GM12878 (cell line): ENCODE results near the gene UBXN4. TPM values are rescaled to one million over a fixed set of nuclear protein-coding genes. Genes with fewer than 3 reads are reported as not detected.

Experiments used
- ATAC-seq: fragments of 200-7000 bp; cut with Tn5 transposase; 3 replicates; pipeline ENCODE4 v1.9.1; 2020; ENCODE audit warnings: mild to moderate bottlenecking, moderate library complexity
- BruUV-seq: library from RNA; stranded (reverse); fragments of 400-500 nt; replicated peaks from 2 replicates; lab custom pipeline; 2021; lab: Mats Ljungman, UMichigan
- CTCF ChIA-PET: fragments of 300-600 bp; sonication (Branson Sonifier 250); formaldehyde crosslinking; extraction: SDS; loops from one replicate; lab custom pipeline; 2021; ENCODE audit warnings: inconsistent platforms; lab: Yijun Ruan, JAX
- POLR2A ChIA-PET: fragments of 350-600 bp; formaldehyde crosslinking; extraction: SDS; loops from one replicate; lab custom pipeline; 2021; ENCODE audit warnings: inconsistent platforms; lab: Charles Lee
- RAD21 ChIA-PET: fragments of 300-600 bp; sonication (Branson Sonifier 250); formaldehyde crosslinking; loops from one replicate; lab custom pipeline; 2023; ENCODE audit warnings: antibody characterized with exemption; ENCODE audit not compliant: unreplicated experiment; lab: Charles Lee
- SMC1A ChIA-PET: fragments of 300-600 bp; sonication (Branson Sonifier 250); formaldehyde crosslinking; loops from one replicate; lab custom pipeline; 2023; ENCODE audit not compliant: unreplicated experiment, uncharacterized antibody; lab: Charles Lee
- DNase-seq: peaks from one replicate; pipeline ENCODE4 v3.0.0-alpha.2; 2011; ENCODE audit warnings: low read depth, low spot score
- FAIRE-seq: peaks from 3 replicates; lab custom pipeline; 2011; peaks lifted over from hg19 to GRCh38; lab: Jason Lieb, UNC
- H2AFZ ChIP-seq: 2 replicates; pipeline ENCODE4 v1.6.0; 2011; ENCODE audit warnings: low read depth, low read length, control low read depth; ENCODE audit not compliant: control insufficient read depth
- H3K27ac ChIP-seq: 2 replicates; pipeline ENCODE4 v1.5.1; 2011; ENCODE audit warnings: control low read depth; ENCODE audit not compliant: control insufficient read depth, insufficient read depth
- H3K27me3 ChIP-seq, 2 experiments: replicated peaks in 1 of 2; 2 replicates each; pipeline versions ENCODE4 v1.6.0 to v1.6.1; 2011; ENCODE audit warnings: low read length in 1 of 2; ENCODE audit not compliant: control insufficient read depth in 2 of 2, insufficient read depth in 2 of 2
- H3K36me3 ChIP-seq, 2 experiments: 2 replicates each; pipeline ENCODE4 v1.5.1; 2011; ENCODE audit warnings: low read length in 1 of 2; ENCODE audit not compliant: control insufficient read depth in 2 of 2, insufficient read depth in 2 of 2
- H3K4me1 ChIP-seq: 2 replicates; pipeline ENCODE4 v1.6.1; 2011; ENCODE audit warnings: mild to moderate bottlenecking, low read length, moderate library complexity, mixed read lengths; ENCODE audit not compliant: control insufficient read depth, insufficient read depth
- H3K4me2 ChIP-seq: 2 replicates; pipeline ENCODE4 v1.6.0; 2011; ENCODE audit warnings: control low read depth; ENCODE audit not compliant: control insufficient read depth, insufficient read depth
- H3K4me3 ChIP-seq: fragments of 200-600 bp; sonication (generic); 2 replicates; pipeline ENCODE4 v1.5.1; 2016
- H3K79me2 ChIP-seq: 2 replicates; pipeline ENCODE4 v1.6.0; 2011; ENCODE audit warnings: low read length; ENCODE audit not compliant: control insufficient read depth, insufficient read depth
- H3K9ac ChIP-seq: 2 replicates; pipeline ENCODE4 v1.8.0; 2011; ENCODE audit warnings: low read length, control low read depth, mixed read lengths; ENCODE audit not compliant: control insufficient read depth, insufficient read depth
- H3K9me3 ChIP-seq: replicated peaks from 3 replicates; pipeline ENCODE4 v1.5.1; 2011; ENCODE audit warnings: mild to moderate bottlenecking, low read length; ENCODE audit not compliant: control insufficient read depth, insufficient read depth
- H4K20me1 ChIP-seq: 2 replicates; pipeline ENCODE4 v1.6.0; 2011; ENCODE audit not compliant: control insufficient read depth, insufficient read depth
- BMI1 ChIP-seq: fragments of 450-650 bp; IDR thresholded peaks from 2 replicates; pipeline ENCODE4 v1.6.1; 2016; ENCODE audit warnings: mild to moderate bottlenecking, moderate library complexity, borderline replicate concordance
- CREM ChIP-seq: IDR thresholded peaks from 2 replicates; pipeline ENCODE4 v1.6.1; 2014; ENCODE audit warnings: antibody characterized with exemption, low read depth
- HDGF ChIP-seq: fragments of 450-650 bp; IDR thresholded peaks from 2 replicates; pipeline ENCODE4 v1.6.1; 2016; ENCODE audit warnings: antibody characterized with exemption
- HSF1 ChIP-seq: fragments of 150-350 bp; IDR thresholded peaks from 2 replicates; pipeline ENCODE4 v1.6.1; 2014; ENCODE audit warnings: mild to moderate bottlenecking, low read depth, low read length
- JUND ChIP-seq: IDR thresholded peaks from 2 replicates; pipeline ENCODE4 v1.6.1; 2012; ENCODE audit warnings: low read depth, mild to moderate bottlenecking, low read length, improper control_type of control experiment, moderate library complexity
- NBN ChIP-seq: fragments of 450-650 bp; IDR thresholded peaks from 2 replicates; pipeline ENCODE4 v1.6.1; 2016
- PAX5 ChIP-seq: IDR thresholded peaks from 2 replicates; pipeline ENCODE4 v1.6.1; 2011; ENCODE audit warnings: low read depth, low read length, borderline replicate concordance
- POLR2AphosphoS5 ChIP-seq: IDR thresholded peaks from 2 replicates; pipeline ENCODE4 v1.6.1; 2011; ENCODE audit warnings: mild to moderate bottlenecking, low read length, inconsistent platforms
- SIN3A ChIP-seq: IDR thresholded peaks from 2 replicates; pipeline ENCODE4 v1.6.1; 2012; ENCODE audit warnings: low read depth, low read length, improper control_type of control experiment
- SRF ChIP-seq, 2 experiments: IDR thresholded peaks; 2 replicates each; pipeline ENCODE4 v1.6.1; 2011; ENCODE audit warnings: low read depth in 2 of 2, low read length in 2 of 2, mild to moderate bottlenecking in 1 of 2, moderate library complexity in 1 of 2
- YBX1 ChIP-seq: fragments of 450-650 bp; IDR thresholded peaks from 2 replicates; pipeline ENCODE4 v1.6.1; 2016; ENCODE audit warnings: antibody characterized with exemption
- YY1 ChIP-seq: IDR thresholded peaks from 2 replicates; pipeline ENCODE4 v1.6.1; 2011; ENCODE audit warnings: low read depth, mild to moderate bottlenecking, low read length
- ZNF687 ChIP-seq: fragments of 450-650 bp; IDR thresholded peaks from 2 replicates; pipeline ENCODE4 v1.6.1; 2017; ENCODE audit warnings: mild to moderate bottlenecking, moderate library complexity
- WGBS: methylation state at CpG from one replicate; pipeline ENCODE4 v1.1.6; 2016; ENCODE audit warnings: low lambda C conversion rate; ENCODE audit not compliant: insufficient replicate concordance, insufficient coverage; ENCODE audit errors: missing lambda C conversion rate; 5-methylcytosine and 5-hydroxymethylcytosine counted together
- in situ Hi-C: fragments of 300-500 bp; cut with MboI; formaldehyde crosslinking; loops from 9 replicates; pipeline ENCODE4 v1.14.3; 2018; ENCODE audit warnings: mixed read lengths
- intact Hi-C: fragments of 100-400 bp; cut with micrococcal nuclease; formaldehyde crosslinking; loops from one replicate; pipeline ENCODE4 v1.14.2; 2022; ENCODE audit not compliant: unreplicated experiment
- polyA plus RNA-seq, 11 experiments: library from polyadenylated mRNA; depleted of rRNA in 4 of 11; unstranded in 6 of 11; stranded (reverse) in 5 of 11; fragments of >200 nt; fragmentation: Nextera tagmentation in 4 of 11; fragmentation: Illumina TruSeq in 1 of 11; extraction: Ambion mirVana in 4 of 11; extraction: Trizol in 1 of 11; gene quantifications; 1 replicate in 1 of 11; 2 replicates in 10 of 11; pipeline versions ENCODE4 v1.2.1 to v1.2.3, GENCODE V29; 2011 to 2016; ENCODE audit warnings: inconsistent platforms in 2 of 11, missing spikeins in 2 of 11, low read depth in 1 of 11
- total RNA-seq, 4 experiments: library from RNA; depleted of rRNA in 3 of 4; stranded (reverse); fragments of >200 nt in 3 of 4; fragmentation: Illumina TruSeq in 1 of 4; extraction: Trizol in 1 of 4; gene quantifications; 2 replicates each; pipeline versions ENCODE4 v1.2.1 to v1.2.3, GENCODE V29; 2013 to 2021

UBXN4 gene
- total and polyA plus RNA-seq, 10 of the 15 experiments (the other 5 are each of a cell fraction or from before 2014, with no cell fraction given) = 52.6 to 133 (median 71.9) TPM

- in situ Hi-C loops (no loop called here), intact Hi-C loops (no loop called here)
- no peaks in the 10 kb centered on the region for H3K9me3 ChIP-seq
- H3K36me3 ChIP-seq = no peaks in the 10 kb centered on the region
- no TSS peak for BruUV-seq
- H3K4me2 ChIP-seq = no peak overlapping the region
- CTCF ChIA-PET = no interaction called here
- no peak for ATAC-seq
- no peaks in the 10 kb centered on the region for H4K20me1 ChIP-seq
- no peak overlapping the region for H2AFZ ChIP-seq
- no peak for FAIRE-seq
- no peak overlapping the region for H3K27ac ChIP-seq
- 95% methylated on average over 2 of the region's 2 CpGs for WGBS
- no peak for TF ChIP-seq SIN3A
- TF ChIP-seq PAX5 = no peak
- TF ChIP-seq HSF1 = no peak
- TF ChIP-seq POLR2AphosphoS5 = no peak
- TF ChIP-seq CREM = no peak
- TF ChIP-seq YBX1 = no peak
- TF ChIP-seq YY1 = no peak
- TF ChIP-seq HDGF = no peak
- no peak for TF ChIP-seq BMI1
- TF ChIP-seq JUND = no peak
- no peak for TF ChIP-seq NBN
- TF ChIP-seq SRF (IDR thresholded peaks at IDR 0.05; ENCODE audit: low read depth in 2 of 2, low read length in 2 of 2) = no peak
- TF ChIP-seq ZNF687 = no peak
- RAD21 ChIA-PET = no interaction called here
- H3K27me3 ChIP-seq = no peaks in the 10 kb centered on the region
- no peak overlapping the region for H3K4me3 ChIP-seq
- no peak overlapping the region for H3K9ac ChIP-seq
- no peak for DNase-seq
- SMC1A ChIA-PET = no interaction called here
- no peaks in the 10 kb centered on the region for H3K79me2 ChIP-seq
- POLR2A ChIA-PET = no interaction called here
- H3K4me1 ChIP-seq = no peaks in the 10 kb centered on the region
These were observed 40.2 kb upstream of the UBXN4 start for GRCh38 chr2:135701442-135701841.
